Kidney (tissue), 14 donors: Measurements from ENCODE around the gene BCKDHA. TPM values are rescaled to one million over a fixed set of nuclear protein-coding genes. Genes with fewer than 3 reads are reported as not detected.

Source experiments
- DNase-seq, 5 donors: peaks; one replicate each; pipeline ENCODE4 v3.0.0-alpha.2; 2013 to 2020
- FAIRE-seq: peaks from 2 replicates; lab custom pipeline; 2012; peaks lifted over from hg19 to GRCh38; lab: Jason Lieb, UNC
- H3K27ac ChIP-seq, 2 donors: one replicate each; pipeline ENCODE4 v1.7.0; 2013; ENCODE audit warnings: low read depth in 2 of 2, low read length in 2 of 2, inconsistent platforms in 1 of 2
- H3K27me3 ChIP-seq: one replicate; pipeline ENCODE4 v1.7.1; 2013; ENCODE audit warnings: low read length, inconsistent platforms; ENCODE audit not compliant: control insufficient read depth, insufficient read depth
- H3K36me3 ChIP-seq, 3 donors: one replicate each; pipeline versions ENCODE4 v1.7.0 to v1.7.1; 2013; ENCODE audit warnings: low read length in 3 of 3, control low read depth in 1 of 3, inconsistent platforms in 1 of 3; ENCODE audit not compliant: insufficient read depth in 3 of 3, control insufficient read depth in 2 of 3
- H3K4me1 ChIP-seq, 3 donors: one replicate each; pipeline versions ENCODE4 v1.7.0 to v1.7.1; 2013; ENCODE audit warnings: low read length in 3 of 3, inconsistent platforms in 1 of 3, low read depth in 1 of 3; ENCODE audit not compliant: control insufficient read depth in 2 of 3, insufficient read depth in 2 of 3
- H3K4me3 ChIP-seq, 3 donors: one replicate each; pipeline versions ENCODE4 v1.7.0 to v1.8.1; 2013; ENCODE audit warnings: low read length in 3 of 3, control low read depth in 1 of 3, inconsistent platforms in 1 of 3
- H3K9ac ChIP-seq, 3 donors: one replicate each; pipeline versions ENCODE4 v1.7.0 to v1.7.1; 2013; ENCODE audit warnings: low read length in 3 of 3, control low read depth in 1 of 3, inconsistent platforms in 1 of 3
- H3K9me3 ChIP-seq, 3 donors: one replicate each; pipeline versions ENCODE4 v1.7.0 to v1.7.1; 2013; ENCODE audit warnings: low read length in 3 of 3, control low read depth in 1 of 3, inconsistent platforms in 1 of 3; ENCODE audit not compliant: control insufficient read depth in 2 of 3, insufficient read depth in 1 of 3
- CTCF ChIP-seq: IDR thresholded peaks from 3 replicates; pipeline ENCODE4 v1.5.1; 2012; ENCODE audit warnings: mild to moderate bottlenecking, moderate library complexity, borderline replicate concordance; ENCODE audit not compliant: insufficient read depth; ENCODE audit errors: extremely low read depth
- intact Hi-C: fragments of 100-400 bp; cut with DNase I; formaldehyde crosslinking; loops from one replicate; pipeline ENCODE4 v1.11.1; 2022
- polyA plus RNA-seq: library from polyadenylated mRNA; stranded (reverse); fragments of 350-450 nt; fragmentation: Illumina TruSeq; extraction: RNeasy Lipid Tissue Mini Kit (QIAGEN cat#74804); gene quantifications from one replicate; pipeline ENCODE4 v1.2.3, GENCODE V29; 2014; ENCODE audit warnings: low read depth, low replicate concordance; ENCODE audit not compliant: insufficient read depth
- total RNA-seq: library from RNA; stranded (reverse); fragmentation: NEBNext Ultra II Directional; extraction: Animal tissue kit (Norgen Biotek cat#: 25700); gene quantifications from one replicate; pipeline ENCODE4 v1.2.1, GENCODE V29; 2021
- donor health status: control.
- donor health status: control.
- donor health status: control.
- donor health status: control.
- donor health status: control.
- donor health status: DM: yes; HTN: yes; CAD: no.
- donor health status: Normal renal cell carcinoma (clear cell type).

The BCKDHA gene
- total and polyA plus RNA-seq, 2 donors from 2014 or later = 30.9 to 72.2 TPM

- peaks cover 0 to 23% (median 7%) of the 10 kb centered on the region in 3 donors for H3K4me1 ChIP-seq
- H3K36me3 ChIP-seq = peaks cover 0 to 3% (median 0%) of the 10 kb centered on the region in 3 donors
- H3K27me3 ChIP-seq = no peaks in the 10 kb centered on the region
- H3K4me3 ChIP-seq = no peak overlapping the region
- H3K27ac ChIP-seq = no peak overlapping the region
- no peak for TF ChIP-seq CTCF
- no peaks in the 10 kb centered on the region for H3K9me3 ChIP-seq
- no peak for DNase-seq
- intact Hi-C loops = no loop called here
- no peak overlapping the region for H3K9ac ChIP-seq
- FAIRE-seq = no peak
Observed at GRCh38 chr19:41401483-41401882, 3.9 kb downstream of the BCKDHA start.

- no peak overlapping the region for H3K27ac ChIP-seq
- intact Hi-C loops = no loop called here
Observed at GRCh38 chr19:41402010-41402409, 4.4 kb downstream of the BCKDHA start.

GRCh38 chr19:41403181-41403970, 5.8 kb downstream of the BCKDHA start:
- H3K4me1 ChIP-seq = peaks cover 0 to 20% (median 6%) of the 10 kb centered on the region in 3 donors
- H3K4me3 ChIP-seq = no peak overlapping the region
- intact Hi-C loops = no loop called here
- no peaks in the 10 kb centered on the region for H3K27me3 ChIP-seq
- no peak overlapping the region for H3K9ac ChIP-seq
- H3K36me3 ChIP-seq = peaks cover 0 to 3% (median 0%) of the 10 kb centered on the region in 3 donors
- no peaks in the 10 kb centered on the region for H3K9me3 ChIP-seq
- DNase-seq = peak in 1 of 5 donors; percentile 37
- H3K27ac ChIP-seq = peak overlapping the region; percentile 13 to 23
- no peak for TF ChIP-seq CTCF
- FAIRE-seq = no peak

More at GRCh38 chr19:41402010-41402409, 4.4 kb downstream of the BCKDHA start:
- Histone ChIP-seq H3K4me1 (peaks cover 0 to 19% (median 7%) of the 10 kb centered on the region in 3 donors), H3K9me3 (no peaks in the 10 kb centered on the region), H3K4me3 (no peak overlapping the region), H3K36me3 (peaks cover 0 to 3% (median 0%) of the 10 kb centered on the region in 3 donors), H3K9ac (no peak overlapping the region), H3K27me3 (no peaks in the 10 kb centered on the region)
- DNase-seq = no peak
- FAIRE-seq = no peak
- no peak for TF ChIP-seq CTCF
